Stimulated activated CD4-positive, alpha-beta T cell treated with anti-CD3 and anti-CD28 coated beads, TNF-alpha, amount 100 ng/mL, for 1 hour (primary cell): Measurements from ENCODE around the gene DUOX1.

ENCODE experiments used
- DNase-seq, 3 donors: peaks; one replicate each; pipeline ENCODE4 v3.0.0-alpha.2; 2020; ENCODE audit warnings: low read depth in 3 of 3, low spot score in 1 of 3

The DUOX1 gene

DNA sequence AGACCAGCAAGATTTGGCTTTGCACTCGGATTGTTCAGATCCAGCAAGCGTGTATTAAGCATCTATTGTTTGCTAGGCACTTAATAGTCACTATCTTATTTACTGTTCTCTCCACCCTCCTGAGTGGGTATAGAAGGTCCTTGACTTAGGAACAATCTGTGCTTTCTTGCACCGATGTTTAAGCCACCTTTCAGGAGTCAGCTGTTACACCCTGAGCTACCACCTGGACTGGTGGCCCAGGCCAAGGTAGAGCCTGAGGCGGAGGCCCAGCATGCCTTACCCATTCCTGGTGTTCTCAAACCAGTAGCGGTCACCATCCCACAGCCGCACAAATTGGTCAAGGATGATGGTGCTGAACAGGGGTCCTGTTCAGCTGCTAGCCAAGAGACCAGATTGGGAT lies 10.0 kb downstream of the DUOX1 start:
- no peak for DNase-seq

DNA sequence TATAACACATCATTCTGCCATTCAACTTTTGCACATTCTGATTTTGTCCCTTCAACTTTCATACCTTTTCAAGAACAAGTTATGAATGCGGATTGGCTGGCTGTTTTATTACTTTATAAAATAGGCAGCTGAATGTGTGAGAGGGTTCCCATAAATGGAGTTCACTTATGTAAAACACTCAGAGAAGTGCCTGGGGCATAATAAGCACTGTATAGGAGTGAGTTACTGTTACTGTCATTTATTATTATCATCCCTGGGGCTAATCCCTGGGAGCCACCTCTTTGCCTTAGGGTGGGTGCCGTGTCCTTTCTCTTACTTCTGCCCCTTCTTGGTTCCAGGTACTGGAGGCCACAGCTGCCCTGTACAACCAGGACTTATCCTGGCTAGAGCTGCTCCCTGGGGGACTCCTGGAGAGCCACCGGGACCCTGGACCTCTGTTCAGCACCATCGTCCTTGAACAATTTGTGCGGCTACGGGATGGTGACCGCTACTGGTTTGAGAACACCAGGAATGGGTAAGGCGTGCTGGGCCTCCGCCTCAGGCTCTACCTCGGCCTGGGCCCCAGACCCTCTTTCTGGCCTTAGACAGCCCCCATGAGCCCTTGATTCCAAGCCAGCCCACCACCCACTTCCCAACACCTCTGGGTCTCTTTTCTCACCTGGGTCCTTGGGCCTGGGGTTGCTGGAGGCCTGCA lies 10.9 kb downstream of the DUOX1 start:
- DNase-seq, result no peak

DNA sequence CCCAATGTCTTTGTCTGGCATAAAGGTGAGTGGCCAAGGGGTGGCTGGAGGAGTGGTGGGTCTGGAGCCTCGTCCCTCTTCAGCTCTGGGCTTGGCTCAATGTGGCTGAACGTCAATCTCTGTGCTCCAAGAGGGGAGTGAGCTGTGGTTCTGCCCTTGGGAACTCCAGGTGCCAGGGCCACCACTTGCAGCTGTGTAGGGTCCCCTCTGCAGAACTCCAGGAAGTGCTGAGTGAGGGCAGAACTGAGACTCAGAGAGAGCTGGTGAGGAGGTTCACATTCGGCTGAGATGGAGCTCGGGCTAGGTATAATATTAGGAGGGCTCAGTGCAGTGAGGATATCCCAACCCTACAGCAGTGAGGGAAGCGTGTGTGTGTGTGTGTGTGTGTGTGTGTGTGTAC lies 11.6 kb downstream of the DUOX1 start:
- DNase-seq, result no peak

DNA sequence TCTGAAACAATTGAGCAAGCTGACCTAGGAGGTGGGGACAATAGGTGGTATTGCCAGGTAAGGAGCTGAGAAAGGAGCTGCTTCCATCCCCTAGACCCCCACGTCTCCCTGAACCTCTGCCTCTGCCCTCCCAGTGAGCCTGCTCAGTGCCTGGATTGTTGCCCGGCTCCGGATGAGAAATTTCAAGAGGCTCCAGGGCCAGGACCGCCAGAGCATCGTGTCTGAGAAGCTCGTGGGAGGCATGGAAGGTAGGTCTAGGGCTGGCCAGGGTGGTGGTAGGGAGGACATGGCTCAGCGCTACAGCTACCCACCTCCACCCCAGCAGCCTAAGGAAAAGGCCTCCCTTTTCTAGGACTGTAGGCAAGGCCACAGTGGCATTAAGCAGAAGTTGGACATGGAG lies 13.3 kb downstream of the DUOX1 start:
- DNase-seq, result no peak

DNA sequence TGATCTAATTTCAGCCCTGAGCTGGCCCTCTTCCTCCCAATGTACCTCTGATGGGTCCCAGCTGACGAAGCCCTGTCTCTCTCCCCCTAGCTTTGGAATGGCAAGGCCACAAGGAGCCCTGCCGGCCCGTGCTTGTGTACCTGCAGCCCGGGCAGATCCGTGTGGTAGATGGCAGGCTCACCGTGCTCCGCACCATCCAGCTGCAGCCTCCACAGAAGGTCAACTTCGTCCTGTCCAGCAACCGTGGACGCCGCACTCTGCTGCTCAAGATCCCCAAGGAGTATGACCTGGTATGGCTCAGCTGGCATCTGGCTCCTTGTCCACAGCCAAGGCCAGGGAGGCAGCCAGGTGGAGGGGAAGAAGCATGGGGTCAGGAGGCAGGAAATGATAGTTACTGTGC lies 14.2 kb downstream of the DUOX1 start:
- DNase-seq, result no peak

DNA sequence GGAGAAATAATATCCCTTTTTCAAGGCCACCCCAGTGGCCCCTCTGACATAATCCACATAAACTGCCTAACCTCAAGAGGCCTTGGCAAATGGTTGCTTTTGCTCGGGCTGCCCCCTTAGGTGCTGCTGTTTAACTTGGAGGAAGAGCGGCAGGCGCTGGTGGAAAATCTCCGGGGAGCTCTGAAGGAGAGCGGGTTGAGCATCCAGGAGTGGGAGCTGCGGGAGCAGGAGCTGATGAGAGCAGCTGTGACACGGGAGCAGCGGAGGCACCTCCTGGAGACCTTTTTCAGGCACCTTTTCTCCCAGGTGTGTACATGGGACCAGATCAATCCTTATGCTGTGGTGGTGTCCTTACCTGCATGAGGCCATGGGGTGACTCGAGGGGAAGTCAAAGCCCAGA lies 15.0 kb downstream of the DUOX1 start:
- no peak for DNase-seq

DNA sequence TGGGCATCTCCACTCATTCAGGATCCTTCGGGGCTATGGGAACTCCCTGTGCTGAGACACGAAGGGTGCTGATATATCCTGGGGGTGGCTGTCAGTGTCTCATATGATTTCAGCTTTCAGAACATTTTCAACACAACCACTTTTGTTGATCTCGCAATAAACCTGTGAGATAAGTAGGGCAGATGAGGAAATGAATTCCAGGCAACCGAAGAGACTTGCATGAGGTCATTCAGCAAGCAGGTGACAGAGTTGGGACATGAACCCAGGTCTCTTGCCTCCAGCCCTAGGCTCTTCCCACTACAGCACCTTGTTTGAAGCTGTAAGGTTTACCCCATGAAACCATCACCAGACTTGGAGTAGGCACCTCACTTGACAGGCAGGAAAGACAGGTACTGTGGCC lies 16.6 kb downstream of the DUOX1 start:
- DNase-seq, result no peak

DNA sequence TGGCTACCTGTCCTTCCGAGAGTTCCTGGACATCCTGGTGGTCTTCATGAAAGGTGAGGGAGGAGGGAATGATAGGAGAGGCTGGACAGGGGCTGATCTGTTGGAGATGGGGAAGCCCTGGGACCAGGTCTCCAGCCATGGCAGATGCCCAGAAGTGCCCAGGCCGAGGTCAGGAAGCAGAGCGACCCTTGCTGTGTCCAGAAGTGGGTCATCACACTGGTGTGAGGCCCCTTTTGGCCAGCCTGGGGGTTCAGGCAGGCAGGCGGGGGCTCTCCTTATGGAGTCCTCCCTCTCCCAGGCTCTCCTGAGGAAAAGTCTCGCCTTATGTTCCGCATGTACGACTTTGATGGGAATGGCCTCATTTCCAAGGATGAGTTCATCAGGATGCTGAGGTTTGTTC lies 17.8 kb downstream of the DUOX1 start:
- no peak for DNase-seq

DNA sequence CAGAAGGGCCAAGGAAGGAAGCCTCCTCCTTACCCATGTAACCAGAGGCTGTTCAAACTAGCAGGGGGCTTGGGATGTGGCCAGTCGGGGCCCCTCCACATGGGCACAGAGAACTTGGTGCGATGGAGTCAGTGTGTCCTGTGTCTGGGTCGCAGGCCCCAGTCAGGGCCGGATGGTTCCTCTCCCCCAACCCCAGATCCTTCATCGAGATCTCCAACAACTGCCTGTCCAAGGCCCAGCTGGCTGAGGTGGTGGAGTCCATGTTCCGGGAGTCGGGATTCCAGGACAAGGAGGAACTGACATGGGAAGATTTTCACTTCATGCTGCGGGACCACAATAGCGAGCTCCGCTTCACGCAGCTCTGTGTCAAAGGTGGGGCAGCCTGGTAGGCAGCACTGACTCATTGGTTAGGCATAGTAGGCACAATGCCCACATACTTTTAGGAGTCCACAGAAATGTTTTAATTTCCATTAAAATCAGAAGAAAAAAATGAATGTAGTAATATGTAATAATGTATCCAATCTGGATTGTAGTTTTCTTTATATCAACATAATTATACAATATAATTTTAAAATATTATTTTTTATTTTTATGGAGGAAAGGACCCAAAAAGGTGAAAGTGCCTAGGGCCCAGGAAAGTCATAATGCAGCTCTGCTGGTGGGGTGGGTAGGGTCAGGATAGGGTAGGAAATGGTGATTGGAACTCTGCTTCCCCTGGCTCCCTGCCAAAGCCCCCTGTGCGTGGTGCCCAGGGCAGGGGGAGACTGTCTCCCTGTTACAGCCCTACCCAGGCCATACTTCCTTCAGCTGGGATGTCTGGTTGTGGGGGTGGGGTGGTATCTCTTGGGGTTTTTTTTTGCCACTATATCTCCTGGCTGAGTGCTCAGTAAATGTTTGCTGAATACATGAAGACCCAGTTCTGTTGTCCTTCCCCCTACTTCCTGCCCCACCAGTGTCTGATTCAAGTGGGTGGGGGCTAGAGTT lies 18.6 kb downstream of the DUOX1 start:
- no peak for DNase-seq

DNA sequence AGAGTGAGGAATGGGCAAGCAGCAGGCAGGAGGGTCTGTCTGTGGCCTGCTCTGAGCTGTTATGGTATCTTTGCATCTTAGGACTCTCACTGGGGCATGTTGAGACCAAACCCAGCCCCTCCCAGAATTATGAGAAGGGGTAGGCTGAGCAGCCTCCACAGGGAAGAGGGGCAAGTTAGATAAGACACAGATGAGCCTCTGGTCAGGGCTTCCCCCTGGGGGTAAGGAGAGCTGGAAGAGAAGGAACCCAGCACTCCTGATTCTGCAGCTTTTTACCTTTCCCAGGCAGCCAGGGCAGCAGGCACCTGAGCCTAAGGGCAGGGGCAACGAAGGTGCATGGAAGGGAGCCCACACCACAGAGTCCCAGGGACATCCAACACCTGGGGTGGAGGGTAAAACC lies 19.3 kb downstream of the DUOX1 start:
- no peak for DNase-seq

DNA sequence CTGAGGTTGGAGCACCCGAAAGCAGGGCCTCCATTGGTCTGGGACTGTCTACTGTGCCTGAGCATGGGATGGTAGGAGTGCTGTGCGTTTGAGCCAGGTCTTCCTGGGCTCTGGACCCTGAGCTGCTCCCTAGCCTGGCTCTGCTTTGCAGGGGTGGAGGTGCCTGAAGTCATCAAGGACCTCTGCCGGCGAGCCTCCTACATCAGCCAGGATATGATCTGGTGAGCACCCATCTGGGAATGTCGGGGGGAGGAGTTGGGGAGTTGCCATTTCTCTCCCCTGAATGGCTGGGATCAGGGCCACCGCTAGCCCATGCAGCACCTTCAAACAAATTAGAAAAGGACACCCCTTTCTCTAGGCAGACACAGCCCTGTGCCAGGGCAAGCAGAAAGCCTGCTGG lies 20.7 kb downstream of the DUOX1 start:
- no peak for DNase-seq

DNA sequence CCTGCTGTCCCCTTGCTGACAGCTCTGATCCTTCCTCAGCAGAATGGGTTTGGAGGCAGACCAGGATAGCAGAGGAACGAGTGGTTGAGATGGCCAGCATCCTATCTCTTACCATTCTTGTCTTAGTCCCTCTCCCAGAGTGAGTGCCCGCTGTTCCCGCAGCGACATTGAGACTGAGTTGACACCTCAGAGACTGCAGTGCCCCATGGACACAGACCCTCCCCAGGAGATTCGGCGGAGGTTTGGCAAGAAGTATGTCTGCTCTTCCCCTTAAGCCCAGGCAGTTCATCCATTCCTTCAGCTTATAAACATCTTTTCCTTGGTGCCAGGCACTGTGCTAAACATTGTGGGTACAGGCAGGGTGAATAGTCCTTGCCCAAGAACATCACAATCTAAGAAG lies 21.2 kb downstream of the DUOX1 start:
- DNase-seq, result no peak

DNA sequence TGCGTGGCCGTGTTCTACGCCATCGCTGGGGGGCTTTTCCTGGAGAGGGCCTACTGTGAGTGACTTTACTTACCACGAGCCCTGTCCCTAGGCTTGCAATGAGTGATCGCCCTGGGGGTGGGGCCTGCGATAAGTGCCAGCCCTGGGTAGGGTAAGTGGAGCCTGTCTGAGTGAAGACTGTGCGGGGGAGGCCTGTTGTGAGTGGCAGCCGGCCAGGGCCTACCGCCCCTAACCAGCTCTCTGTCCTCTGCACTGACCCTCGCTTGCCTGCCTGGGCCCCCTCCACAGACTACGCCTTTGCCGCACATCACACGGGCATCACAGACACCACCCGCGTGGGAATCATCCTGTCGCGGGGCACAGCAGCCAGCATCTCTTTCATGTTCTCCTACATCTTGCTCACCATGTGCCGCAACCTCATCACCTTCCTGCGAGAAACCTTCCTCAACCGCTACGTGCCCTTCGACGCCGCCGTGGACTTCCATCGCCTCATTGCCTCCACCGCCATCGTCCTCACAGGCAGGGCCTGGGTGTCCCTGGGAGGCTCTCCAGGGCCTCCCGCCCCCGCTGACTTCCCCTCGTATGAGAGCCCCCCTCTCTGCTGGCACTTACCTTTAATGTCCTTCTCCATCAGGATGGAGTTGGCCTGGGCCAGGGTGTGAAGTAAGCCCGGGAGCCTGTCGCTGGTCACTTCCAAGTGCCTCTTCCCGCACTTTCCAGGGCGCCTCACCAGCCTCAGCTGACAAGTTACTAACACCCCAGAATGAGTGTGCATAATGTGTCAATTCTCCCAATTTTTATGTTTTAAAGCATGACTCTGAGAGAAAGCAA lies 22.4 kb downstream of the DUOX1 start:
- no peak for DNase-seq

DNA sequence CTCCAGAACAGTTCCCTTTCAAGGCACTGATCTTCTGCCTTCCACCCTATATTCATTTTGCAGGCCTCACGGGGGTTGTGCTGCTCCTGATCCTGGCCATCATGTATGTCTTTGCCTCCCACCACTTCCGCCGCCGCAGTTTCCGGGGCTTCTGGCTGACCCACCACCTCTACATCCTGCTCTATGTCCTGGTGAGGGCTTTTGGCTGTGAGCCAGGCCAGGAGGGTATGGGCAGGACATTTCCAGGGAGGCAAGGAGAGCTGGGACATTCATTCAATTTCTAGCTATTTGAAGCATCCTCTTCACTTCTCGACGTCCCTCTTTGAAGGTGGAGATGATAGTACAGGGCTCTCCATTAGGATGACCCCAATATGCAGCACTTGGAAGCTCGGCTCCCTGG lies 25.9 kb downstream of the DUOX1 start:
- no peak for DNase-seq

DNA sequence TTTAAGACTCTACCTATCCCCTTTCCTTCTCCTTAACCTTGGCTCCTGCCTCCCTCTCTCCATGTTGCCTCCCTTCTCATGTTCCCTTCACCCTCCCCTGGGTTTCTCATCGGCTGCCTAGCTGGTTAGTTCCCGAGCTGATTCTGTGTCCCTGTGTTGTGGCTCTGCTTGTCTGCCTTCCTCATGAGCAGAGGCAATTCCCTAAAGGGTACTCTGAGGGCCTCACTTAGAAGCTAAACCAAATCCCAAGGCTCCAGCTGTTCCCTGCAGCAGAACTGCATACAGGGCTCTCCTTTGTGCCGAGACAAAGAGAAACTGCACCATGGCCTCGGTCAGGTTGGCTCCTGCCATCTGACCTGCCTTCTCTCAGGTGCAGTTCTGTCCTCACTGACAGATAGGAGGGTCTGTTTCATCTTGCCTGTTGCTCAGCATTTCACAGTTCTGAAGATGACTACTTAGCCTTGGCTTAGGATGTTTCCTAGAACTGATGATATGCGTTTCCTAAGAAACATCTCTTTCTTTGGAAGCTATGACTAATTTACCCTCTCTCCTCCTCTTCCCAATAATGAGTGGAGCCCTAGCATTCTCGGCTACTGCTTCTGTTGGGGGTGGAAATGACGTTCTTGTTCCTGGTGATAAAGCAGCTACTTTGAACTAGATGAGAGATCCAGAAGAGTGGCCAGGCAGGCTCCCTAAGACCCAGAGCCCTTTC lies 27.1 kb downstream of the DUOX1 start:
- no peak for DNase-seq

DNA sequence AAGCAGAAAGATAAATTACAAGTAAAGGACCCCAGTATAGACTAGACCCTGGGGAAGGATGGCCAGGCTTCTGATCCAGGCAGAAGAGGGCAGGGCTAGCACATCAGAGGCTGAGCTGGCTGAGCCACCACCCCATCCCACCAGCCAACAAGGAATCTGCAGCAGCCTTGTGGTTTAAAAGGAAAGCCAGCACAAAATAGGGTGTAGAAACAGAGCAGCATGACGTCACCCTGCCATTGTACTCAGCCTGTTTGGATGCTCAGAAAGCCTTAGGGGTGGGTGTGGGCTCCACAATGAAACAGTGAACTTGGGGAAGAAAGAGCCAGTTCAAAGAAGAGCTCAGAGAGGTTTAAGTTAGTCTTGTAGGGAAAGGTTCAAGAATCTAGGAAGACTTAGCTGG lies 28.2 kb downstream of the DUOX1 start:
- no peak for DNase-seq

DNA sequence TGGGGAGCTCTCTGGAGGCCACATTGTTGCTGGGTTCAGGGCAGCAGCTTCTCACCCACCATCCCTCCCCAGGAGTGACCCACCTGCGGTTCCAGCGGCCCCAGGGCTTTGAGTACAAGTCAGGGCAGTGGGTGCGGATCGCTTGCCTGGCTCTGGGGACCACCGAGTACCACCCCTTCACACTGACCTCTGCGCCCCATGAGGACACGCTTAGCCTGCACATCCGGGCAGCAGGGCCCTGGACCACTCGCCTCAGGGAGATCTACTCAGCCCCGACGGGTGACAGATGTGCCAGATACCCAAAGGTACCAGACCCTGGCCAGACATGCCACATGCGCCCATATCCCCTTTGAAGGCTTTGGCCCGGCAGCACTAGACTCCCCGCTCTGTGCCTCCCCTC lies 31.9 kb downstream of the DUOX1 start:
- no peak for DNase-seq

DNA sequence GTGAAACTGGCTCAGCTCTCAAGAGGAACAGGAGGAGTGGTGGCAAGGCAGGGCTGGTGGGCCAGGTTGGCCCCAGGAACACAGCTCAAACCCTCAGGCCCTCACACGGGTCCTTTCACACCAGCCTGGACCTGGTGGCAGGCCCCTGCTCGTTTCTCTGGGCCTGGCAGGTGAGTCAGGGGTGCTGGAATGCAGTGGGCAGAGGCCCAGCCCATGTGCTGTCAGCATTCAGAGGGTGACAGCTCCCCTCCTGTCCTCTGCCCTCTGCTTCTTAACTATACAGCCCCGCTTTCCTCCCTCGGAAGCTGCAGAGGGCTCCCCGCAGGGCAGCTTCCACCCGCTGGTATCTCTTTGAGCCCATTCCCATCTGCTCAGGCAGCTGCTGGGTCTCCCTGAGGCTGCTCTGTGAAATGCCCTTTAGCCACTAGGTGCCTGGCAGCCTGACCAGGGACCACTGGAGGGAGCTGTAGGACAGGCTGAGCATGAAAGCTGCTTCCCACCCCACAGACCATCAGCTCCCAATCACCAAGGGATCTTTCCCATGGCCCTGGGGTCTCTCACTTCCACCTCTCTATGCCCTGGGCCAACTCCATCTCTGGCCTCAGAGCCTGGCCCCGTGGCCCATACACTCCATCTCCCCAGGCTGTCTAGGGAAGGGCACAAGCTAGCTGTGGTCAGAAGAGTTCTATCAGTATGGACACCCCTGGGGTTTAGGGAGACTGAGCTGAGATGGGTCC lies 33.1 kb downstream of the DUOX1 start:
- DNase-seq, result peak; percentile 9 to 29 (median 28)

DNA sequence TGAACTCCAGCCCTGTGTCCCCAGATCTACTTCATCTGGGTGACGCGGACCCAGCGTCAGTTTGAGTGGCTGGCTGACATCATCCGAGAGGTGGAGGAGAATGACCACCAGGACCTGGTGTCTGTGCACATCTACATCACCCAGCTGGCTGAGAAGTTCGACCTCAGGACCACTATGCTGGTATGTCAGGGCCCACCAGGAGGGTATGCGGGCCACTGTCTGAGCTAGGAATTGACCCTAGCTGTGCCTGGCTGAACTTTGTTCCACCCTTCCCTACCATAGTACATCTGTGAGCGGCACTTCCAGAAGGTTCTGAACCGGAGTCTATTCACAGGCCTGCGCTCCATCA lies 33.7 kb downstream of the DUOX1 start:
- no peak for DNase-seq

DNA sequence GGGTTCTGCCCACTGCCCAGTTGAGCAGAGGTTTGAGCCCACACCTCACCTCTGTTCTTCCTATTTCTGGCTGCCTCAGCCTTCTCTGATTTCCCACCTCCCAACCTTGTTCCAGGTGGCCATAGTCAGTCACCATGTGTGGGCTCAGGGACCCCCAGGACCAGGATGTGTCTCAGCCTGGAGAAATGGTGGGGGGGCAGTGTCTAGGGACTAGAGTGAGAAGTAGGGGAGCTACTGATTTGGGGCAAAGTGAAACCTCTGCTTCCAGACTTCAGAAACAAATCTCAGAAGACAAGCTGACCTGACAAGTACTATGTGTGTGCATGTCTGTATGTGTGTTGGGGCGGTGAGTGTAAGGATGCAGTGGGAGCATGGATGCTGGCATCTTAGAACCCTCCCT lies 35.1 kb downstream of the DUOX1 start:
- no peak for DNase-seq
